Measurements from ENCODE around the gene CIPC. TPM values are rescaled to one million over a fixed set of nuclear protein-coding genes. Genes with fewer than 3 reads are reported as not detected.

Gene CIPC
- total and polyA plus RNA-seq, 2 experiments from 2014 or later: 16.5 to 35.3 TPM

GRCh38 chr14:77055306-77055705, 42.8 kb upstream of the CIPC start:
- no peaks in the 10 kb centered on the region for H3K9me3 ChIP-seq (ENCODE audit: low read depth)
- H3K4me1 ChIP-seq (ENCODE audit: low read depth): peaks cover 3% of the 10 kb centered on the region
- DNase-seq (ENCODE audit: low read depth in 1 of 2, low spot score in 1 of 2): no peak
- H3K36me3 ChIP-seq: no peaks in the 10 kb centered on the region
- H3K27me3 ChIP-seq: no peaks in the 10 kb centered on the region
- H3K4me3 ChIP-seq: no peak overlapping the region
- H3K27ac ChIP-seq: no peak overlapping the region
- TF ChIP-seq CTCF (IDR thresholded peaks at IDR 0.05; ENCODE audit: low read depth, low read length): no peak

GRCh38 chr14:77055981-77056380, 42.1 kb upstream of the CIPC start:
- H3K4me1 ChIP-seq (ENCODE audit: low read depth): peaks cover 3% of the 10 kb centered on the region
- H3K4me3 ChIP-seq: no peak overlapping the region
- TF ChIP-seq CTCF (IDR thresholded peaks at IDR 0.05; ENCODE audit: low read depth, low read length): no peak

GRCh38 chr14:77058117-77058516, 39.9 kb upstream of the CIPC start:
- H3K27ac ChIP-seq: no peak overlapping the region

More at GRCh38 chr14:77055981-77056380, 42.1 kb upstream of the CIPC start:
- Histone ChIP-seq H3K36me3 (no peaks in the 10 kb centered on the region), H3K9me3 (ENCODE audit: low read depth) (no peaks in the 10 kb centered on the region), H3K27me3 (no peaks in the 10 kb centered on the region), H3K27ac (no peak overlapping the region)
- DNase-seq (ENCODE audit: low read depth in 1 of 2, low spot score in 1 of 2): no peak

DNA sequence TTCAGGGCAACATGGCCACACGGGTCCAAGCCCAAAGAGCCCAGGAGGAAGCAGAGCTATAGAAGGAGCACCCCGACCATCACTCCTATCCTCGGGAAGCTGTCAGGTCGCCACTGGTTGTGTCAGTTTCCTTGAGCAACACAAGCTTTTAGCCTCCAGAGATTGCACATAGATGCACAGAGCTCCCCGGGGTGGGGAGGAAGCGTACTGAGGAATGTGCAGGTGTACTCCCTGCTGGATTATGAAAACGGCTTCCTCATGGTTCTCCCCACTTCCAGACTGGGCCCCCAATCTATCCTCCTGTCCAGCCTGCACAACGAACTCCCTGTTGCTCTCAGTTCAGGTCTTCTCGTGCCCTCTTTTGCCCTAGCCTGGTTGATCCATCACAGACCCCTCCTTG, 39.3 kb upstream of the CIPC start:
- Histone ChIP-seq H3K27me3 (no peaks in the 10 kb centered on the region), H3K4me1 (ENCODE audit: low read depth) (peaks cover 3% of the 10 kb centered on the region), H3K27ac (no peak overlapping the region), H3K9me3 (ENCODE audit: low read depth) (no peaks in the 10 kb centered on the region), H3K36me3 (no peaks in the 10 kb centered on the region), H3K4me3 (no peak overlapping the region)
- DNase-seq (ENCODE audit: low read depth in 1 of 2, low spot score in 1 of 2): no peak
- TF ChIP-seq CTCF (IDR thresholded peaks at IDR 0.05; ENCODE audit: low read depth, low read length): no peak

More at GRCh38 chr14:77058117-77058516, 39.9 kb upstream of the CIPC start:
- Histone ChIP-seq H3K9me3 (ENCODE audit: low read depth) (no peaks in the 10 kb centered on the region), H3K4me3 (no peak overlapping the region), H3K36me3 (no peaks in the 10 kb centered on the region), H3K4me1 (ENCODE audit: low read depth) (peaks cover 3% of the 10 kb centered on the region), H3K27me3 (no peaks in the 10 kb centered on the region)
- DNase-seq (ENCODE audit: low read depth in 1 of 2, low spot score in 1 of 2): no peak
- TF ChIP-seq CTCF (IDR thresholded peaks at IDR 0.05; ENCODE audit: low read depth, low read length): no peak

DNA sequence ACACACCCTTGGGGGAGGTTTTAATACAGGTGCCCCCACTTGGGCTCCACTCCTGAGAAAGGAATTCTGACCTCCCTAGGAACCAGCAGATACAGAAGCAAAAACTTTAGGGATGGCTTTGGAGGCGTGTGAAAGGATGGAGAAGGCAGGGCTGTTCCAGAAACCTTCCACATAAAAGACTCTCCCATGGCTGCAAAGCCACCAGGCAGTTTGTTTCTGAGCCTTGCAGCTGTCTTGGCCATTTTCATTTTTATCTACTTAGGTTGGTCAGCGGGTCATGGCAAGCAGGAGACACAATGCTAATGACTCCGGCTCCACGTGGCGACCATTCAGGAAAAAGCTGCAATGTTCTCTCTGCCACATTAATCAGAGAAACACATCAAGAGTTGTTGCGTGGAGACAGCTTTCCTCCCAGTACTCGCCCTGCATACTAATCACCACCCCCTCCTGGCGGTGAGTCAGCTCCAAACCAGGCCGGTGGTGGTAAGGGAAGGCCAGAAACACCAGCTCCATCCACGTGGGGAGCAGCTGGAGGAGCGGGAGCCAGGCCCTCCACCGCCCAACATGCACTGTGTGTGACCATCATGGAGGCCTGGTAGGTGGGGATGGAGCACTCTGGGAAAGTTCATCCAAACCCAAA, 38.7 kb upstream of the CIPC start:
- peaks cover 3% of the 10 kb centered on the region for H3K4me1 ChIP-seq (ENCODE audit: low read depth)
- H3K27ac ChIP-seq: no peak overlapping the region
- H3K36me3 ChIP-seq: no peaks in the 10 kb centered on the region
- TF ChIP-seq CTCF (IDR thresholded peaks at IDR 0.05; ENCODE audit: low read depth, low read length): peak; percentile 48
- DNase-seq (ENCODE audit: low read depth in 1 of 2, low spot score in 1 of 2): peak in 1 of 2 donors; percentile 91
- H3K9me3 ChIP-seq (ENCODE audit: low read depth): no peaks in the 10 kb centered on the region
- no peak overlapping the region for H3K4me3 ChIP-seq
- H3K27me3 ChIP-seq: no peaks in the 10 kb centered on the region
